ENCODE measurements around the gene C12orf43. TPM values are rescaled to one million over a fixed set of nuclear protein-coding genes. Genes with fewer than 3 reads are reported as not detected.
A peak's percentile ranks its signal among the peaks of the same experiment; 100 is the strongest.

Gene C12orf43
- total RNA-seq, 6 experiments from 2014 or later: 6.7 to 12.2 (median 8.8) TPM

DNA sequence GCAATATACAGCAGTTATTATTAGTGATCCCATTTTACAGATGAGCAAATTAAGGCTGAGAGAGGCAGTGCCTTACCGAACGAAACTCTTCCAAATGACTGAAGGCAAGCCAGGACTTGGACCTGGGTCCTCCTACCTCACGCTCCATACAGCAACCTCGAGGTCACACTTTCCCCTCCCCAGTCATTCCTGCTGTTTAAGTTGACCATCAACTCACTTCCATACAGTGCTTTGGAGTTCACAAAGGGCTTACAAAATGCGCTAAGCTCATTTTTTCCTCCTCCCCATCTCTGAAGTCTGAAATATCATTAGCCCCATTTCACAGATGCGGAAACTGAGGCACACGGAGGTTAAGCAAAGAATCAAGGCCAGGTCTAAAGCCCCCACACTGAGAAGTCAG lies 33.6 kb downstream of the C12orf43 start:
- intact Hi-C loops (cut with DNase I): no loop called here
- H3K36me3 ChIP-seq: no peaks in the 10 kb centered on the region
- DNase-seq: no peak
- WGBS (ENCODE audit: insufficient coverage, low coverage, low lambda C conversion rate, missing lambda C conversion rate): 64% methylated on average over 5 of the region's 7 CpGs
- peak overlapping the region in 1 of 3 donors; percentile 90 for H3K27ac ChIP-seq
- H3K9me3 ChIP-seq: no peaks in the 10 kb centered on the region
- H3K4me1 ChIP-seq: peaks cover 0 to 45% (median 22%) of the 10 kb centered on the region in 4 donors
- ATAC-seq: no peak
- H3K27me3 ChIP-seq: no peaks in the 10 kb centered on the region
- no peak overlapping the region for H3K4me3 ChIP-seq
- TF ChIP-seq POLR2A (IDR thresholded peaks at IDR 0.05): no peak
- no peak for TF ChIP-seq CTCF (IDR thresholded peaks at IDR 0.05)

DNA sequence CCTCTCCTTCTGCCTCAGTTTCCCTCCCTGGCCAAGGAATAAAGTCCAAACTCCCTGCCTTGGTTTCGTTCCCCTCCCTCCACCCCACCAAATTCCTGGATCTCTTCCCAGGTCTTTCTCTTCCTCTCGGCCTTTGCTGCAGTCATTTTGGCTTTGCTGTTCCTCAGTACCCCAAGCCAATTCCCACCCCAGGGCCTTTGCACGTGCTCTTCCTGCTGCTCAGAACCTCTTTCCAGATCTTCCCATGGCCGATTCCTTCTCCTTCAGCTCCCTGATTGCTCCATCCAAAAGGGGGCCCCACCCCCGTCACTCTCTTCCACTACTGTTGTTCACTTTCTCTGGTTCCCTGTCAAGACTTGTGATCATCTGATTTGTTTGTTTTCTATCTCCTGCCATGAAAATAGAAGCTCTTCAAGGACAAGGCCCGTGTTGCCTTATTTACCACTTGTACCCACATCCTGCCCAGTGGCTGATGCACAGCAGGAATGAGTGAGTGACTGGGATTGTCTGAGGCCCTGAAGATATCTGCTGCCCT lies 34.8 kb downstream of the C12orf43 start:
- TF ChIP-seq POLR2A (IDR thresholded peaks at IDR 0.05): no peak
- TF ChIP-seq CTCF (IDR thresholded peaks at IDR 0.05): no peak
- H3K27me3 ChIP-seq: no peaks in the 10 kb centered on the region
- DNase-seq (peak in 1 of 3 donors; percentile 52), ATAC-seq (no peak)
- peak overlapping the region; percentile 56 to 82 (median 79) for H3K4me3 ChIP-seq
- no peaks in the 10 kb centered on the region for H3K9me3 ChIP-seq
- H3K4me1 ChIP-seq: peaks cover 0 to 49% (median 23%) of the 10 kb centered on the region in 4 donors
- intact Hi-C loops (cut with DNase I): no loop called here
- WGBS (ENCODE audit: insufficient coverage, low coverage, low lambda C conversion rate, missing lambda C conversion rate): 35% methylated on average over 6 of the region's 6 CpGs
- no peaks in the 10 kb centered on the region for H3K36me3 ChIP-seq
- H3K27ac ChIP-seq: peak overlapping the region in 2 of 3 donors; percentile 90 to 94

DNA sequence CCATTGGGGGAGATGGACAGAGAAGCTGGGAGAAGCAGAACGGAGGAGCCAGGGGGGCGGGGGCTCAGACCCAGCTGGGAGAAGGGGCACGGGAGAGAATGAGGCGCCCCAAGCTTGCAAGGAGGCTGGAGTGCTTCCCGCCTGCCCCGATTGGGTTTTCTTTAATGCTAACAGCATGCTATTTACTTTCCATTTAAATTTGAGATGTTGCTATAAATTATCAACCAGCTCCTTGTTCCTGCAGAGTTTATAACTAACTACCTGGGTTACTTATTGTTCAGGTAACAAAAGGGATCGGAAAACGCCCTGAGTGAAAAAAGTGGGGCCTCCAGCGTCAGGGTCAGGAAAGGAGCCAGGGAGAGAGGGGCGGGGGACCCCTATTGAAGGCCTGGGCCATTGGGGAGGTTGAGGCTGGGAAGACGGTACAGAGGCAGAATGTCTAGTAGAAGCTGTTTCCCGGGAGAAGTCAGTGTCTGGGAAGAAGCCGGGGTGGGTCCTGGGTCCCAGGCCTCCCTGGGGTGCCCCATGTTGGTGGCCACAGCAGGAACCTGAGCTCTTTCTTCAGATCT lies 35.4 kb downstream of the C12orf43 start:
- H3K27ac ChIP-seq: peak overlapping the region; percentile 56 to 94 (median 90)

GRCh38 chr12:120979862-120980696 lies 36.2 kb downstream of the C12orf43 start:
- DNase-seq: peak; percentile 47 to 88 (median 86)
- 13% methylated on average over 10 of the region's 11 CpGs for WGBS (ENCODE audit: insufficient coverage, low coverage, low lambda C conversion rate, missing lambda C conversion rate)
- H3K36me3 ChIP-seq: no peaks in the 10 kb centered on the region
- H3K9me3 ChIP-seq: no peaks in the 10 kb centered on the region
- H3K4me1 ChIP-seq: peaks cover 0 to 49% (median 24%) of the 10 kb centered on the region in 4 donors
- intact Hi-C loops (cut with DNase I): no loop called here
- no peaks in the 10 kb centered on the region for H3K27me3 ChIP-seq
- H3K27ac ChIP-seq: peak overlapping the region; percentile 56 to 94 (median 90)
- TF ChIP-seq POLR2A (IDR thresholded peaks at IDR 0.05): no peak
- TF ChIP-seq CTCF (IDR thresholded peaks at IDR 0.05): no peak
- H3K4me3 ChIP-seq: peak overlapping the region; percentile 56 to 82 (median 79)
- ATAC-seq: peak; percentile 20 to 63 (median 54)

More for the DNA sequence above, 35.4 kb downstream of the C12orf43 start:
- H3K9me3 ChIP-seq: no peaks in the 10 kb centered on the region
- H3K4me3 ChIP-seq: peak overlapping the region; percentile 56 to 82 (median 79)
- DNase-seq (peak in 2 of 3 donors; percentile 66 to 80), ATAC-seq (peak; percentile 12 to 48 (median 26))
- intact Hi-C loops (cut with DNase I): no loop called here
- WGBS (ENCODE audit: insufficient coverage, low coverage, low lambda C conversion rate, missing lambda C conversion rate): 23% methylated on average over 11 of the region's 13 CpGs
- peaks cover 0 to 52% (median 25%) of the 10 kb centered on the region in 4 donors for H3K4me1 ChIP-seq
- no peaks in the 10 kb centered on the region for H3K36me3 ChIP-seq
- TF ChIP-seq CTCF (IDR thresholded peaks at IDR 0.05) (no peak), POLR2A (IDR thresholded peaks at IDR 0.05) (peak; percentile 29)
- H3K27me3 ChIP-seq: no peaks in the 10 kb centered on the region

Measured in right lobe of liver (tissue), 6 donors.